GM21528 (cell line): ENCODE measurements around the gene TFAP2D.
A peak's percentile ranks its signal among the peaks of the same experiment; 100 is the strongest.

ENCODE experiments used
- ATAC-seq: cut with Tn5 transposase; IDR thresholded peaks from one replicate; pipeline ENCODE4 v1.9.1; 2021; ENCODE audit warnings: mild to moderate bottlenecking, moderate library complexity; ENCODE audit not compliant: unreplicated experiment, low FRiP score

Gene TFAP2D

DNA sequence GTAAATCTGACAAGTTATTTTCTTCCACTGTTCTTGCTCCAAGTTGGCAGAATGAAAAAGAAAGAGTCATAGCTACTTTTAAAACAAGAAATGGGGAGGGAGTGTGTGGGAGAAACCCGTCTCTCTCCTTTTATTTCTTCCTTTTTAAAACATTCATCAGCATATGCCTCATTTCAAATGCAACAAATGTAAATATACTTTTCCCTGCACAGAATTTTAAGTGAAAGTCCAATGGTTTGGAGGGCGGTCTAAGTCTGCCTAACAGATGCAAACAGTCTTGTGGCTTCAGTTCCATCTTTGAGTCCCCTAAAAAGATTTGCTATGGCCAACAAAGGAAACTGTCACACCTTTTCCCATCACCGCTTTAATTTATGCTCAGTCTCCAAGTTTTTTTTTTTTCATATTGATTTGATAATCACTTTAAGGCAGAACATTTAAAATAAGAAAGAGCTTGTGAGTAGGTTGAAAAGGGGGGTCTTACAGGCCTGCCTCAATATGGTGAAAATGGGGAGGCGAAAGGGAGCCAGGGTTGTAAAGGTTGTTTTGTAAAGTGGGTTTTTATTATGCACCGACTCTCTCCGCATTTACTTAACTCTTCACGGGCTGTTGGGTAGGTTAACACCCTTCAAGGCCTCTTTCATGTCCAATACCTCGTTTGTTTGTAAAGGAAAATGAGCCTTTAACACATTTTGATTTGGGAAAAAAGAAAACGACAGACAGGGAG, 4.6 kb downstream of the TFAP2D start:
- ATAC-seq, result no peak

DNA sequence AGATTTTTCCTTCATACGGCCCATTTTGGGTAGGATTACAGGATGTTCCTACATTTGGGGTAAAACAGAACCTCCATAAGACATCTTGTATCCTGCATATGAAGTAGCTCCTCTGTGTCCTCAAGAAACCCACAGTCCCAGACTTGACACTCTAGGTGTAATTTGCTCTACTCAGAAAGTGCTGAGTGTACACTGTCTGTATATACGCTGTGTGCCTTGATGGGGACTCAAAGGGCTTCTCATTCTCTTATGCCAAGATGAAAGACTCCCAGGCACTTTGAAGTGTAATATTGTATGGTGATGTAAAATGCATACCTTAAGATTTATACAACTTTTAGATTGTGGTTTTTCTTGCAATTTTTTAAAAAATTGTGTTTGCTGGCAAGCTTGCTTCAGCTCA, 5.2 kb downstream of the TFAP2D start:
- no peak for ATAC-seq

DNA sequence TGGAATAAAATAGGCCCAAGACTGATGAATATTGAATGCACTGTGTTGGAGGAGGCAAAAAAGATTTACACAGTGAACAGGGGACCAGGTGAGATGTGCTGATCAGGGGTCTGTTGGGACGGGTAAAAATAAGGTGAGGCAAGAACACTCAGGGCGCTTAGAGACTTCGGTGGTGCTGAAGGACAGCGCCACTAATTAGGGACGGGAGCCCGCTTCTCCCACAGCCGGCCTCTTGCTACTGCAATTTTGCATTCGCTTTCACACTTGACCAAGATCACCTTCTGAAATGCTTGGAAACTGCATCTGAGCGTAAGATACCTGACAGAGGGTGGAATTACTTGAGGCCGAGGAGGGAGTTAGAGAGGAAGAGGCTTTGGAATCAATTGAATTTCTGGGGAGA, 7.3 kb downstream of the TFAP2D start:
- no peak for ATAC-seq

- no peak for ATAC-seq
Observed at GRCh38 chr6:50721978-50722377, 8.7 kb downstream of the TFAP2D start.

- no peak for ATAC-seq
Observed at GRCh38 chr6:50722829-50723554, 9.7 kb downstream of the TFAP2D start.

GRCh38 chr6:50724381-50725124, 11.2 kb downstream of the TFAP2D start:
- ATAC-seq, result no peak

- ATAC-seq, result no peak
Observed at GRCh38 chr6:50734488-50734887, 21.2 kb downstream of the TFAP2D start.

GRCh38 chr6:50742161-50742560, 28.8 kb downstream of the TFAP2D start:
- no peak for ATAC-seq

- ATAC-seq, result no peak
Observed at GRCh38 chr6:50744976-50745375, 31.6 kb downstream of the TFAP2D start.

DNA sequence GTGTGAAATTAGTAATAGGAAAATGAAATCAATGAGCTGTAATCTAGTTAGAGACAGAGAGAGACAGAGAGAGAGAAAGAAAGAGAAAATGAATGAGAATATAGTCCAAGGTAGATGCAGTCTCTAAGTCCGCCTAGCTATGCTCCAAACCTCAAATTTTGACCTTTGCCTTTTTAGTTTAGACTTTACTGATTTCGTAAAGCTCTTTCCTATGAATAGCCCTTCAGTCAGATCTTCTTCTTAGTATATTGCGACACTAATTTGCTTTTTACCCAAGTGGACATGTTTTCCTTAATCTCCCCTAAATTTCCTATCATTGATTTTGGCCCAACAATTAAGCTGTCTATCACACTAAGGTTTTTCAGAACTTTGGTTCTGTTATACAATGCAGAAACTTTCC, 49.5 kb downstream of the TFAP2D start:
- no peak for ATAC-seq

GRCh38 chr6:50778696-50779095, 65.4 kb downstream of the TFAP2D start:
- ATAC-seq, result no peak

DNA sequence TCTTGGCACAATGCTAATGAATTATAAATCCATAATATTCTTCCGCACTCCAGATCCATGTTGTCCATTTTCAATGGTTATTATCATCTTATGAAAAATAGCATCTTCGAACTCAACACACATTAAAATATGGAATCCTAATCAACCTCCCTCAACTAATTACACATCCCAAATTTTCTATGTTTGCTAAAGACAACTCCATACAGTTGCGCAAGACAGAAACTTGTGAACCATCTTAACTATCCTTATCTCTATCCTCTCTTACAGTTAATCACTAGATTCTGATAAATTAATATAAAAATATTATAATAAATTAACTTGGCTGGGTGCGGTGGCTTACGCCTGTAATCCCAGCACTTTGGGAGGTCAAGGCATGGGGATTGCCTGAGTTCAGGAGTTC, 67.1 kb downstream of the TFAP2D start:
- no peak for ATAC-seq

GRCh38 chr6:50785921-50786320, 72.6 kb downstream of the TFAP2D start:
- no peak for ATAC-seq

- peak; percentile 74 for ATAC-seq
Observed at GRCh38 chr6:50791900-50792508, 78.7 kb downstream of the TFAP2D start.

GRCh38 chr6:50792771-50793170, 79.4 kb downstream of the TFAP2D start:
- ATAC-seq, result no peak

DNA sequence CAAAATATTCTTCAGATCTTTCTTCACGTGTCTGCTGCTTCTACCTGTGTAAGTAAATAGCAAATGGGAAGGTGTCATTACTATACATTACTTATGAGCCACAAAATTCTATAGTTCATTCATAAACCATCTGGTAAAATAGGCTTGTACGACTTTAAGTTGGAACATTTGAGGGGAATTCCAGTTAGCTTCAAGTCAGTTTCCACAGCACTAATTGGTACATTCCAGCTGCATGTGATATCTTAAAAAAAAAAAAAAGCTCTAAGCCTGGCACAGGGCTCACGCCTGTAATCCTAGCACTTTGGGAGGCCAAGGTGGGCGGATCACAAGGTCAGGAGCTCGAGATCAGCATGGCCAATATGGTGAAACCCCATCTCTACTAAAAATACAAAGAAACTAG, 82.2 kb downstream of the TFAP2D start:
- no peak for ATAC-seq

DNA sequence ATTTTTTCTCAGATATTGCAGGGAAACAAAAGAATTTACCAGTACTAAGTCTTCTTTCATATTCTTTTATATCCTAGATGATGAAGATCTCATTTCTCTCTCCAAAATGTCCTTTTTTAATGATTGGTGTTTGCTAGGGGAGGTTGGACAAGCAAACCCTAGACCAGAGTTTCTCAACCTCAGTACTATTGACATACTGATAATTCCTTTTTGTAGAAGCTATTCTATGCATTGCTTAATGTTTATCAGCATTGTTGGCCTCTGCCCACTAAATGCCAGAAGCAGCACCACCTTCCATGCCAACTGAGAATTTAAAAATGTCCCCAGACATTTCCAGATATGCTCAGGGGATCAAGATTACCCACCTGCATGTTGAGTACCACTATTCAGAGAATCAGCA, 91.0 kb downstream of the TFAP2D start:
- ATAC-seq, result no peak

DNA sequence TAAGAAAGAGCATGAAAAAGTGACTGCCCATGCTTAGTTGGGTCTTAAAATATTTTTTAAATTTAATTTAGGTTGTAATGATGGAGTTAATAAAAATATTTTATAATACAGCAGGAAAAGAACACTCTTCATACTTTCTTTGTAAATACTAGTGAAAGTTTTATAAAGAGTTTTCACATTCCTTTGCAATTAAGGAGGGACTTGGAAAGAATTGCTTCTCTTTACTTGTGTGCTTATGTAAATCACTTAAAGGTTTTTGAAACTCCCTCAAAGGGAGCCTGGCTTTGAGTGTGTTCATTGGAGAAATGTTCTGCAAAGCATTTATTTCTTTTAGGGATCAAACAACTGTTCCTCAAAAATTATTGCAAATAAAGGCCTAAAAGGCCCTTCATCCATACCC, 93.7 kb downstream of the TFAP2D start:
- no peak for ATAC-seq

GRCh38 chr6:50815436-50816114, 102.2 kb downstream of the TFAP2D start:
- peak; percentile 51 for ATAC-seq

DNA sequence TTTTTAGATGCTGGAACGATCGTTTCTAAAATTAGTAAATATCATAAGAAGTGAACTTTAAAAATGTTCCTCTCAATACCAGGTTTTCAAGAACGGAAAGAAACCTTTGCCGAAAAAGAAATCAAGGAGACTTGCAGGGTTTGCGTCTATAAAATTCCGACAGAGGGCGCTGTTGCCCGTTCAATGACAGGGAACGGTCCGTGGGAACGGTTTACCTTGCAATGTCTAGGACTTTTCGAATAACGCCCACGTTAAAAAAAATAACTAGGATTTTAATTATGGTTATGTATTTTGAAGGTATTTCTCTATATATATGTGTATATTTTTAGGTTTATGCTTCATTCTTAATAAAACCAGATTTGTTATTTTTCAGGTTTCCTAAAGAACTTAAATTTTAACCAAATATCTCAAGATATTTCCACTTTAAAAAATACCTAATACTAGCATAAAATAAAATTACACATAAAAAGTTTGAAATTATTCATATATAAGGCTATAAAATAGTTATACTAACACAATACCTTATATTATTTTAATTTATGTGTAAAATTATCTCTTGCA, 102.9 kb downstream of the TFAP2D start:
- ATAC-seq, result peak; percentile 72
